Activated naive CD8-positive, alpha-beta T cell treated with anti-CD3 and anti-CD28 coated beads, Interleukin-2, amount 50 U/mL, for 24 hours (primary cell): ENCODE results near the gene UNC5C.

Experiments used
- ATAC-seq: fragments of 150-1000 bp; cut with Tn5 transposase; one replicate; pipeline ENCODE4 v1.10.0; 2021
- DNase-seq: peaks from one replicate; pipeline ENCODE4 v3.0.0; 2021
- H3K27ac Mint-ChIP-seq: one replicate; pipeline ENCODE4 v1.8.0; 2021; ENCODE audit warnings: mild to moderate bottlenecking, mixed read lengths
- H3K27me3 Mint-ChIP-seq: one replicate; pipeline ENCODE4 v1.8.0; 2021; ENCODE audit warnings: mixed read lengths
- H3K36me3 Mint-ChIP-seq: one replicate; pipeline ENCODE4 v1.8.0; 2021; ENCODE audit warnings: low read depth, mixed read lengths
- H3K4me1 Mint-ChIP-seq: one replicate; pipeline ENCODE4 v1.8.0; 2021; ENCODE audit warnings: mixed read lengths
- H3K4me3 Mint-ChIP-seq: one replicate; pipeline ENCODE4 v1.8.0; 2021; ENCODE audit warnings: mild to moderate bottlenecking, moderate library complexity, mixed read lengths
- H3K9me3 Mint-ChIP-seq: one replicate; pipeline ENCODE4 v1.8.0; 2021; ENCODE audit warnings: mixed read lengths

Gene UNC5C

GRCh38 chr4:95548738-95549245, at the start of gene UNC5C:
Gene UNC5C, minus strand, starts transcription at chr4:95548973.
- DNase-seq, result no peak
- H3K27ac Mint-ChIP-seq, result no peak within 1 kb of the TSS
- H3K4me3 Mint-ChIP-seq, result peak within 1 kb of the TSS; percentile 67
- H3K4me1 Mint-ChIP-seq, result peaks cover 18% of the 10 kb centered on the region
- ATAC-seq, result no peak
- H3K9me3 Mint-ChIP-seq, result no peaks in the 10 kb centered on the region
- H3K27me3 Mint-ChIP-seq, result peaks cover 48% of the 10 kb centered on the region
- no peaks in the 10 kb centered on the region for H3K36me3 Mint-ChIP-seq

DNA sequence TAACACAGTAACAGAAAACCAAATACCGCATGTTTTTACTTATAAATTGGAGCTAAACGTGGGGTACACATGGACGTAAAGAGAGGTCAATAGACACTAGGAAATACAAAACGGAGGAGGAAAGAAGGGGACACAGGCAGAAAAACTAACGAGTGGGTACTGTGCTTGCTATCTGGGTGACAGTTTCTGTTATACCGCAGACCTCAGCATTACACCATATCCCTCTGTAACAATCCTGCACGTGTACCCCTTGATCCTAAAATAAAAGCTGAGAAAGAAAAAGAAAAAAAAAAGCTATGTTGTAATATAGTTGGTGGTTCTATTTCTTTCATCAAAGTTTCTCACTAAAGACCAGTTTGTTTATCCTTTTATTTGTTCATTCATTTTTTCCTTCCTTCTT, 47.9 kb upstream of the UNC5C start:
- H3K4me3 Mint-ChIP-seq, result no peak overlapping the region
- no peak overlapping the region for H3K27ac Mint-ChIP-seq
- H3K36me3 Mint-ChIP-seq, result no peaks in the 10 kb centered on the region
- no peaks in the 10 kb centered on the region for H3K9me3 Mint-ChIP-seq
- H3K4me1 Mint-ChIP-seq, result peaks cover 2% of the 10 kb centered on the region
- ATAC-seq (no peak), DNase-seq (no peak)
- no peaks in the 10 kb centered on the region for H3K27me3 Mint-ChIP-seq

DNA sequence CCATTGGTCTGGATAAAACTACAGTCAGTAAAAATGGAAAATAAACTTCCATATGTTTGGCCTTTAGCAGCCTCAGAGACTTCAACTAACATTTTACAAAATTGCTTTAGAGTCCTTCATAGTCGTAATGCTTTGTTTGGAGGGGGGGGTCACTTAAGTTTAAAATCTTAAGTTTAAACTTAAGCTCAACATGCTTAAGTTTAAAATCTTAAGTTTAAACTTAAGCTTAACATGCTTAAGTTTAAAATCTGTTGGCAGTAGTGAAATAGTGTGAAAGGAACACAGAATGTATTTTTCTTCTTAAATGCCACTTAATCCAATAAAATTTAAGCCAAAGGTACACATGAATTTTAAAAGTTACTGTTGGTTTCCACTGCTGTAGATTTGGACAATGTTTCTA, 45.9 kb upstream of the UNC5C start:
- no peak for DNase-seq
- Mint-ChIP-seq H3K27ac (no peak overlapping the region), H3K27me3 (no peaks in the 10 kb centered on the region), H3K4me1 (no peaks in the 10 kb centered on the region), H3K4me3 (no peak overlapping the region), H3K36me3 (no peaks in the 10 kb centered on the region), H3K9me3 (no peaks in the 10 kb centered on the region)
- no peak for ATAC-seq

DNA sequence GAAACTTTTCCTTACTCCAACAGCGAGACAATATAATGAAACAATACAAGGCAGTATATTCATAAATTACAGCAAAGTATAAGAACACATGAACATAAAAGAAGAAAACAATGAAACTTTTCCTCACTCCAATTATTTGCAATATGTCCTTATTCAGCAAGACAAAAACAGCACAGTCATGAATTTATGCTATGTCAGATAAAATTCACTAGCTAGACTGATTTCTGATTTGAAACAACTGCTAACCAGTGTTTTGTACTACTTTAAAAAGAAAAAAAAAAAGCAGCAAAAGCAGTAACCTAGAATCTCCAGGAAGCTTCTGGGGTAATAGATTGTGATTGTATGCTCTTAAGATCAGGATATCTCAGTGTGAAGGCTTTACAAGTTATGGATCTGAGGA, 45.2 kb upstream of the UNC5C start:
- no peaks in the 10 kb centered on the region for H3K27me3 Mint-ChIP-seq
- H3K9me3 Mint-ChIP-seq, result no peaks in the 10 kb centered on the region
- H3K4me1 Mint-ChIP-seq, result no peaks in the 10 kb centered on the region
- H3K27ac Mint-ChIP-seq, result no peak overlapping the region
- no peaks in the 10 kb centered on the region for H3K36me3 Mint-ChIP-seq
- ATAC-seq (no peak), DNase-seq (no peak)
- H3K4me3 Mint-ChIP-seq, result no peak overlapping the region

DNA sequence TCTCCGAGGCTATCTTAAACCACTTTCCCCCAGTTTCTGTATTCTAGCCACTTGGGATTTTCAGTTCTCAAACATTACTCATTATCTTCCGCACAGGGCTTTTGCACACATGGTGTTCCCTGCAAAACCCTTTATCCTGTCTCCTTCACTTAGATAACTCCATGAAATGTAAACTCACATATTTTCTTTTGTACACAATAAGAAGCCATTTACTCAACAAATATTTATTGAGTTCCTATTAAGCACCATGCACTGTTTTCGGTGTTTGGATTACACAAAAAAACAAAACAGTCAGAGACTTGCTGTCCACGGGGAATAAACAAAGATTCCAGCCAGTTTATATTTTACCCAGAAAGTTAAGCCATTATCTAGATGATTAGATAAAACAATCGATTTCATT, 42.5 kb upstream of the UNC5C start:
- Mint-ChIP-seq H3K9me3 (no peaks in the 10 kb centered on the region), H3K27ac (no peak overlapping the region), H3K4me1 (no peaks in the 10 kb centered on the region), H3K36me3 (no peaks in the 10 kb centered on the region), H3K27me3 (no peaks in the 10 kb centered on the region), H3K4me3 (no peak overlapping the region)
- no peak for ATAC-seq
- no peak for DNase-seq

- no peak for DNase-seq
- no peak overlapping the region for H3K4me3 Mint-ChIP-seq
- no peaks in the 10 kb centered on the region for H3K36me3 Mint-ChIP-seq
- H3K27me3 Mint-ChIP-seq, result no peaks in the 10 kb centered on the region
- H3K9me3 Mint-ChIP-seq, result no peaks in the 10 kb centered on the region
- no peaks in the 10 kb centered on the region for H3K4me1 Mint-ChIP-seq
- H3K27ac Mint-ChIP-seq, result no peak overlapping the region
- no peak for ATAC-seq
Measured at GRCh38 chr4:95590615-95591014, 41.8 kb upstream of the UNC5C start.

- no peaks in the 10 kb centered on the region for H3K27me3 Mint-ChIP-seq
- no peak overlapping the region for H3K4me3 Mint-ChIP-seq
- ATAC-seq (no peak), DNase-seq (no peak)
- H3K9me3 Mint-ChIP-seq, result peaks cover 9% of the 10 kb centered on the region
- H3K27ac Mint-ChIP-seq, result no peak overlapping the region
- H3K4me1 Mint-ChIP-seq, result no peaks in the 10 kb centered on the region
- H3K36me3 Mint-ChIP-seq, result peaks cover 1% of the 10 kb centered on the region
Measured at GRCh38 chr4:95585016-95585695, 36.4 kb upstream of the UNC5C start.

DNA sequence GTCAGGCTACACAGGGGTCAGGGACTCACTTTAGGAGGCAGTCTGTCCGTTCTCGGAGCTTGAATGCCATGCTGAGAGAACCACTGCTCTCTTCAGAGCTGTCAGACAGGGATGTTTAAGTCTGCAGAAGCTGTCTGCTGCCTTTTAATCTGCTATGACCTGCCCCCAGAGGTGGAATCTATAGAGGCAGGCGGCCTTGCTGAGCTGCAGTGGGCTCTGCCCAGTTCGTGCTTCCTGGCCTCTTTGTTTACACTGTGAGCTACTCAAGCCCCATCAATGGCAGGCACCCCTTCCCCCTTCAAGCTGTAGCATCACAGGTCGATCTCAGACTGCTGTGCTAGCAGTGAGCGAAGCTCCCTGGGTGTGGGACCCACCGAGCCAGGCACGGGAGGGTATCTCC, 31.5 kb upstream of the UNC5C start:
- DNase-seq, result no peak
- Mint-ChIP-seq H3K9me3 (peaks cover 32% of the 10 kb centered on the region), H3K27ac (no peak overlapping the region), H3K4me1 (no peaks in the 10 kb centered on the region), H3K27me3 (no peaks in the 10 kb centered on the region), H3K36me3 (peaks cover 5% of the 10 kb centered on the region), H3K4me3 (no peak overlapping the region)
- no peak for ATAC-seq

DNA sequence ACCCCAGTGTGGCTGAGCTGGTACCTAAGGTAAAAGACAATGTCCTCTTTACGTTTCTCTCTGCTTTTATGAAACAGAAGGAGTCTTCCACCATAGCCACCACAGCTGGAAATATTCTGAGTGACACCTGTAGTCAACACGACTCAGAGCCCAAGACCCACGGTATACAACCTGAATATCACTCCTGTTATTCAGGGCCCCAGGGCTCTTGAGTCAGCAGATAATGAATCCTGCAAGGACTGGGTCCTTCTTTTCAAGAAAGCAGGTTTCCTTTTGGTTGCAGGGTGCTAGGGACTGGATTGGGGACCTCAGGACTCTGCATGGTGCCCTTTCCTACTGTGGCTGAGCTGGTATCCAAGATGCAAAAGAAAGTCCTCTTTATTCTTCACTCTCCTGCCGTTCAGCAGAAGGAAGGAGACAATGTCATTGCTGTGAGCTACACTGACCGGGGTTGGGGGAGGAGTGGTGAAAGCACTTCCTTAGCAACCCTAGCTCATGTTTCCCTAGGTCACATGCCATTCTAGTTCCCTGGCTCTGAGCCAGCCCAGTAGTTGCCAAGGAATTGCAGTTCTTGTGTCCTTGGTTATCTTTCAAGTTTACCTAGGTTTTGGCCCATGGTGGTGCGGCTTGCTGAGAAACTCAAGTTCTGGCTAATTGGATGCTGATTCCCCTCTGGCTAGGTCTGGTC, 23.7 kb upstream of the UNC5C start:
- DNase-seq, result no peak

DNA sequence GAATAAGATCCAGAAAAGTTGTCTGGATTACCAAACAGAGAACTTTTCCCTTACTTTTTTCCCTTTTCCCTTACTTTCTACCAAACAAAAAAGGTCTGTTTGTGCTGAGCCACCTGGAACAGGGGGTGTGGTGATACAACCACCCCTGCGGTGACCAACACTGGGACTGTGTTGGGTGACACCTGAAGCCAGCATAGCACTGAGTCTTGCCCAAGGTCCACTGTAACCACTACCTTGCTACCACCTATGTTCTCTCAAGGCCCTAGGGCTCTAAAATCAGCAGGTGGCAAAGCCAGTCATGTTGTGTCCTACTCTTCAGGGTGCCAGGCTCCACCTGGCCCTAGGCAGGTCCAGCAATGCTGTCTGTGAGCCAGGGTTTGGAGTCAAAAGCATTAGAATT, 22.8 kb upstream of the UNC5C start:
- Mint-ChIP-seq H3K36me3 (no peaks in the 10 kb centered on the region), H3K9me3 (peaks cover 38% of the 10 kb centered on the region), H3K4me3 (no peak overlapping the region), H3K27me3 (no peaks in the 10 kb centered on the region), H3K27ac (no peak overlapping the region), H3K4me1 (no peaks in the 10 kb centered on the region)
- ATAC-seq (no peak), DNase-seq (no peak)

More for the DNA sequence above, 23.7 kb upstream of the UNC5C start:
- no peak overlapping the region for H3K27ac Mint-ChIP-seq
- no peaks in the 10 kb centered on the region for H3K27me3 Mint-ChIP-seq
- no peaks in the 10 kb centered on the region for H3K36me3 Mint-ChIP-seq
- no peak for ATAC-seq
- peaks cover 36% of the 10 kb centered on the region for H3K9me3 Mint-ChIP-seq
- H3K4me1 Mint-ChIP-seq, result no peaks in the 10 kb centered on the region
- no peak overlapping the region for H3K4me3 Mint-ChIP-seq

DNA sequence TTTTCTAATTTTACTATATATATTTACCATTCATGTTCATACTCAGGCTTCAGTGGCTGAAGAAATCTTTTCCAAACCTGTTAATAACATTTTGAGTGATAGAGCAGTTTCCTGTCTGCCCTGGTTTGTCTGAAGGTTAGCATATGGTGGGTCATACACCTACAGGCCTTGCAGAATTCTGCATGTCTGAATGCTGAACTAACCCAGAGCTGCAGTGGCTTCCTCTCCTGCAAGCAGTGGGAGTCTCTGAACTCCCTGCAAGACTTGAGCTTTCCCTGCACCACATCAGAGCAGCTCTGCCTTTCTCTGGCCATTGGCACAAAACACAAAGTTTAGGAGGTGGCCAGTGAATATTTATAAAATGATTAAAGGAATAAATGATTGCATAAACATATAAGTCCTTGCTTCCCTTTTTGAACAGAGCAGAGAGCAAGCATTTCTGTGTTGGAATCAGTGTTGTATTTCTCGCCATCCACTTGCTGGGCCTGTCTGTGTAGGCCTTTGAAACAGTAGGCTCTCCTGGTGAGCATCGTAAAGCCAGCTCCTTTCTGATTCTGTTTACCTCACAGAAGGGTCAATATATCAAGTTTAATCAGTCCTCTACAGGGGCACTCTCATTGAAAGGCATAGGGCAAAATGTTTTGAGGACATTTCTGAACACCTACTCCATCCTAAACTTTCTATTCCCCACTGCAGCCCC, 15.0 kb upstream of the UNC5C start:
- no peak overlapping the region for H3K4me3 Mint-ChIP-seq
- no peaks in the 10 kb centered on the region for H3K27me3 Mint-ChIP-seq
- DNase-seq, result no peak
- peaks cover 17% of the 10 kb centered on the region for H3K9me3 Mint-ChIP-seq
- H3K27ac Mint-ChIP-seq, result no peak overlapping the region
- no peak for ATAC-seq
- H3K4me1 Mint-ChIP-seq, result no peaks in the 10 kb centered on the region
- H3K36me3 Mint-ChIP-seq, result no peaks in the 10 kb centered on the region

DNA sequence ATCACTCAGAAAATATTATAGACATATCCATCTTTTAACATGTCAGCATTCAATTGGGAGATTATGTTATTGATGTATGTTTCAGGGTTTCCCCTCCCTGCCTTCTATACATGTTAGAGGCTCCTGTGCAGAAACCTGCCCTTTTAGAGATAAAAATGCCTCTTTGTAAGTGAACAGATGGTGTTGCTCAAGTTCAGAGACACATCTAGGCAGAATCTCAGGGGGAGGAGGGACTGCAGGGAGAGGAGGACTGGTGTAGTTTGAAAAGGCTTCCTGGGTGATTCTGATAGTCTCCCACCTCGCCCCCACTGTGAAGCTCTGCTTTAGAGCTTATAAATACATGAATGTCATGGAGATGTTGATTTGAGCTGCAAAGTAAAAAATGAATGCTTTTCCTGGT, 12.0 kb upstream of the UNC5C start:
- no peak overlapping the region for H3K4me3 Mint-ChIP-seq
- no peaks in the 10 kb centered on the region for H3K27me3 Mint-ChIP-seq
- H3K9me3 Mint-ChIP-seq, result peaks cover 12% of the 10 kb centered on the region

DNA sequence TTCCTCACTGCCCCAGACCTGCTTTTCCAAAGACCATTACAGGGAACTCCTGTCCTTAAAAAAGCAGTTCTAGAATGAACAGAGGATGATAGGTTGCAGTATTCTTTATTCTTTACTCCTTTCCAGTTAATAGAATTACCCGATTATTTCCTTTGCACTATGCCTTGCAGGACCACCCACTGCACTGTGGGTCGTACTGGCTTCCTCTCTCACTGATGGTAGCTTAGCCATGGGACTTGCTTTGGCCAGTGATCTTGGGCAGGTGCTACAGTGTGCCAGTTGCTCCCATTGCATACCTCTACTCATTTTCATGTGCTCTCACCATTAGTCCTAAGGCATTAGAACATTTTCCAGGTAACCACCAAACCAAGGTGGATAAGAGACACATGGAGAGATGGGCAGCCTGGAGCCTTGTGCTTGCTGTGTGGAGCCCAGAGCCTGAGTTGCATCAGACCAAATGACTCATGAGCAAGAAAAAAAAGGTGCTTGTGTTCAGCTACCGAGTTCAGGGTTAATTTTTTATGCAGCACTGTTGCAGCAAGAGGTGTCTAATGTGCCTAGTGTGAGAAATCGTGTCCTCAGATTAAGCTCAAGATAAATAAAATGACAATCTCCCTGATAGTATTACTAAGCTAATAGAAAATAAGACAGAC, 7.6 kb upstream of the UNC5C start:
- no peaks in the 10 kb centered on the region for H3K9me3 Mint-ChIP-seq

More for the DNA sequence above, 12.0 kb upstream of the UNC5C start:
- DNase-seq, result no peak
- Mint-ChIP-seq H3K4me1 (no peaks in the 10 kb centered on the region), H3K27ac (no peak overlapping the region), H3K36me3 (no peaks in the 10 kb centered on the region)
- no peak for ATAC-seq

GRCh38 chr4:95552942-95553550, 4.3 kb upstream of the UNC5C start:
- H3K9me3 Mint-ChIP-seq, result no peaks in the 10 kb centered on the region
- ATAC-seq (no peak), DNase-seq (no peak)
- no peak overlapping the region for H3K4me3 Mint-ChIP-seq
- peaks cover 13% of the 10 kb centered on the region for H3K4me1 Mint-ChIP-seq
- no peak overlapping the region for H3K27ac Mint-ChIP-seq
- no peaks in the 10 kb centered on the region for H3K36me3 Mint-ChIP-seq
- H3K27me3 Mint-ChIP-seq, result peaks cover 27% of the 10 kb centered on the region

More for the DNA sequence above, 7.6 kb upstream of the UNC5C start:
- H3K36me3 Mint-ChIP-seq, result no peaks in the 10 kb centered on the region
- H3K4me1 Mint-ChIP-seq, result no peaks in the 10 kb centered on the region
- no peak overlapping the region for H3K27ac Mint-ChIP-seq
- DNase-seq (no peak), ATAC-seq (no peak)
- no peak overlapping the region for H3K4me3 Mint-ChIP-seq
- peaks cover 3% of the 10 kb centered on the region for H3K27me3 Mint-ChIP-seq
